Measurements from ENCODE around the gene SPDYE4.

The SPDYE4 gene

GRCh38 chr17:8747742-8748141 lies 10.6 kb downstream of the SPDYE4 start:
- Histone ChIP-seq H3K36me3 (ENCODE audit: insufficient read depth, low read length) (no peaks in the 10 kb centered on the region), H3K9me3 (ENCODE audit: low read depth, low read length) (no peaks in the 10 kb centered on the region), H3K27ac (no peak overlapping the region), H3K9ac (ENCODE audit: insufficient read length) (no peak overlapping the region), H3K4me3 (no peak overlapping the region)
- TF ChIP-seq FOXP2 (optimal IDR thresholded peaks at IDR 0.05; ENCODE audit: control extremely low read depth, extremely low read length, insufficient read depth) (no peak), EZH2 (IDR thresholded peaks at IDR 0.05) (no peak), POLR2AphosphoS5 (IDR thresholded peaks at IDR 0.05; ENCODE audit: borderline replicate concordance, low read depth, low read length) (no peak)
- no peak for DNase-seq (ENCODE audit: low read depth, low spot score)

- Histone ChIP-seq H3K36me3 (ENCODE audit: insufficient read depth, low read length) (no peaks in the 10 kb centered on the region), H3K9ac (ENCODE audit: insufficient read length) (no peak overlapping the region), H3K27ac (no peak overlapping the region), H3K9me3 (ENCODE audit: low read depth, low read length) (no peaks in the 10 kb centered on the region), H3K4me3 (peak overlapping the region; percentile 92)
- no peak for TF ChIP-seq EZH2 (IDR thresholded peaks at IDR 0.05)
- no peak for TF ChIP-seq POLR2AphosphoS5 (IDR thresholded peaks at IDR 0.05; ENCODE audit: borderline replicate concordance, low read depth, low read length)
- TF ChIP-seq FOXP2 (optimal IDR thresholded peaks at IDR 0.05; ENCODE audit: control extremely low read depth, extremely low read length, insufficient read depth): no peak
- DNase-seq (ENCODE audit: low read depth, low spot score): no peak
These were observed 11.7 kb downstream of the SPDYE4 start for GRCh38 chr17:8746501-8747236.

- peak overlapping the region; percentile 92 for H3K4me3 ChIP-seq
- DNase-seq (ENCODE audit: low read depth, low spot score): no peak
- H3K27ac ChIP-seq: no peak overlapping the region
- no peak for TF ChIP-seq EZH2 (IDR thresholded peaks at IDR 0.05)
- TF ChIP-seq POLR2AphosphoS5 (IDR thresholded peaks at IDR 0.05; ENCODE audit: borderline replicate concordance, low read depth, low read length): no peak
- TF ChIP-seq FOXP2 (optimal IDR thresholded peaks at IDR 0.05; ENCODE audit: control extremely low read depth, extremely low read length, insufficient read depth): no peak
- no peaks in the 10 kb centered on the region for H3K9me3 ChIP-seq (ENCODE audit: low read depth, low read length)
- H3K9ac ChIP-seq (ENCODE audit: insufficient read length): peak overlapping the region; percentile 35
- no peaks in the 10 kb centered on the region for H3K36me3 ChIP-seq (ENCODE audit: insufficient read depth, low read length)
These were observed 12.5 kb downstream of the SPDYE4 start for GRCh38 chr17:8745586-8746500.

- no peak overlapping the region for H3K4me3 ChIP-seq
- H3K36me3 ChIP-seq (ENCODE audit: insufficient read depth, low read length): no peaks in the 10 kb centered on the region
- no peak for DNase-seq (ENCODE audit: low read depth, low spot score)
- no peak overlapping the region for H3K9ac ChIP-seq (ENCODE audit: insufficient read length)
- TF ChIP-seq POLR2AphosphoS5 (IDR thresholded peaks at IDR 0.05; ENCODE audit: borderline replicate concordance, low read depth, low read length): no peak
- TF ChIP-seq FOXP2 (optimal IDR thresholded peaks at IDR 0.05; ENCODE audit: control extremely low read depth, extremely low read length, insufficient read depth): no peak
- TF ChIP-seq EZH2 (IDR thresholded peaks at IDR 0.05): no peak
- no peak overlapping the region for H3K27ac ChIP-seq
- no peaks in the 10 kb centered on the region for H3K9me3 ChIP-seq (ENCODE audit: low read depth, low read length)
These were observed 14.1 kb downstream of the SPDYE4 start for GRCh38 chr17:8744086-8744785.

GRCh38 chr17:8742819-8743218 lies 15.5 kb downstream of the SPDYE4 start:
- no peak for DNase-seq (ENCODE audit: low read depth, low spot score)
- H3K36me3 ChIP-seq (ENCODE audit: insufficient read depth, low read length): no peaks in the 10 kb centered on the region
- TF ChIP-seq FOXP2 (optimal IDR thresholded peaks at IDR 0.05; ENCODE audit: control extremely low read depth, extremely low read length, insufficient read depth) (no peak), POLR2AphosphoS5 (IDR thresholded peaks at IDR 0.05; ENCODE audit: borderline replicate concordance, low read depth, low read length) (no peak), EZH2 (IDR thresholded peaks at IDR 0.05) (no peak)
- no peak overlapping the region for H3K27ac ChIP-seq
- no peak overlapping the region for H3K9ac ChIP-seq (ENCODE audit: insufficient read length)
- H3K9me3 ChIP-seq (ENCODE audit: low read depth, low read length): no peaks in the 10 kb centered on the region
- H3K4me3 ChIP-seq: no peak overlapping the region

GRCh38 chr17:8742274-8742673 lies 16.1 kb downstream of the SPDYE4 start:
- no peak for TF ChIP-seq EZH2 (IDR thresholded peaks at IDR 0.05)
- TF ChIP-seq FOXP2 (optimal IDR thresholded peaks at IDR 0.05; ENCODE audit: control extremely low read depth, extremely low read length, insufficient read depth): no peak
- TF ChIP-seq POLR2AphosphoS5 (IDR thresholded peaks at IDR 0.05; ENCODE audit: borderline replicate concordance, low read depth, low read length): no peak
- no peak overlapping the region for H3K4me3 ChIP-seq
- H3K27ac ChIP-seq: no peak overlapping the region
- no peak for DNase-seq (ENCODE audit: low read depth, low spot score)
- H3K9me3 ChIP-seq (ENCODE audit: low read depth, low read length): no peaks in the 10 kb centered on the region
- H3K9ac ChIP-seq (ENCODE audit: insufficient read length): no peak overlapping the region
- no peaks in the 10 kb centered on the region for H3K36me3 ChIP-seq (ENCODE audit: insufficient read depth, low read length)

GRCh38 chr17:8741771-8742170 lies 16.6 kb downstream of the SPDYE4 start:
- no peak overlapping the region for H3K4me3 ChIP-seq
- H3K36me3 ChIP-seq (ENCODE audit: insufficient read depth, low read length): no peaks in the 10 kb centered on the region
- no peak overlapping the region for H3K27ac ChIP-seq
- no peaks in the 10 kb centered on the region for H3K9me3 ChIP-seq (ENCODE audit: low read depth, low read length)
- no peak for TF ChIP-seq FOXP2 (optimal IDR thresholded peaks at IDR 0.05; ENCODE audit: control extremely low read depth, extremely low read length, insufficient read depth)
- no peak for TF ChIP-seq EZH2 (IDR thresholded peaks at IDR 0.05)
- no peak for TF ChIP-seq POLR2AphosphoS5 (IDR thresholded peaks at IDR 0.05; ENCODE audit: borderline replicate concordance, low read depth, low read length)
- H3K9ac ChIP-seq (ENCODE audit: insufficient read length): no peak overlapping the region
- DNase-seq (ENCODE audit: low read depth, low spot score): no peak

GRCh38 chr17:8741366-8741765 lies 17.0 kb downstream of the SPDYE4 start:
- Histone ChIP-seq H3K36me3 (ENCODE audit: insufficient read depth, low read length) (no peaks in the 10 kb centered on the region), H3K9ac (ENCODE audit: insufficient read length) (no peak overlapping the region), H3K9me3 (ENCODE audit: low read depth, low read length) (no peaks in the 10 kb centered on the region), H3K27ac (no peak overlapping the region), H3K4me3 (no peak overlapping the region)
- no peak for TF ChIP-seq FOXP2 (optimal IDR thresholded peaks at IDR 0.05; ENCODE audit: control extremely low read depth, extremely low read length, insufficient read depth)
- no peak for TF ChIP-seq POLR2AphosphoS5 (IDR thresholded peaks at IDR 0.05; ENCODE audit: borderline replicate concordance, low read depth, low read length)
- no peak for TF ChIP-seq EZH2 (IDR thresholded peaks at IDR 0.05)
- DNase-seq (ENCODE audit: low read depth, low spot score): no peak
